CD4-positive, alpha-beta T cell treated with Interleukin-2 at 100 ng/mL for 4 hours (primary cell): ENCODE measurements around the gene ARHGDIG.
"Not testable (repeated sequence)": the region's sequence is repeated elsewhere in the genome, so short reads cannot be mapped to it uniquely, and the experiment has no call there.

ENCODE experiments used
- DNase-seq: peaks from one replicate; pipeline ENCODE4 v3.0.0-alpha.2; 2020; ENCODE audit warnings: low spot score

The ARHGDIG gene

DNA sequence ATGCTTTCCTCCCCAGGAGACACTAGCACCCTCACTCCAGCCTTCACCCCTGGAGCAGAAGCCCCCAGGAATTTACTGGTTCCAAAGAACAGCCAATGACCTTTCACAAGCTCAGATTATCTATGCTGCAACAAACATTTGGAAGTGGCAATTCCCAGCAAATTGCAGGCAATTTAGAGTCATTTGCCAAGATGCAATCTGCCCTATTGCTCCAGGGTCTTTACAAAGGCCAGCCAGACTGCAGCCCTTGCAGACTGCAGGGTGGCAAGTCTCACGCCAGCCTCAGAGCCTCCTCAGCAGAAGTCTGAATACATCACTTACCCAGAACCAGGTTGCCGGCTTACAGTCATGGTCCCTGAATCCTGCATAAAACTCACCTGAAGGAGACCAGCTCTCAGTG lies 50.4 kb downstream of the ARHGDIG start:
- DNase-seq, result no peak

DNA sequence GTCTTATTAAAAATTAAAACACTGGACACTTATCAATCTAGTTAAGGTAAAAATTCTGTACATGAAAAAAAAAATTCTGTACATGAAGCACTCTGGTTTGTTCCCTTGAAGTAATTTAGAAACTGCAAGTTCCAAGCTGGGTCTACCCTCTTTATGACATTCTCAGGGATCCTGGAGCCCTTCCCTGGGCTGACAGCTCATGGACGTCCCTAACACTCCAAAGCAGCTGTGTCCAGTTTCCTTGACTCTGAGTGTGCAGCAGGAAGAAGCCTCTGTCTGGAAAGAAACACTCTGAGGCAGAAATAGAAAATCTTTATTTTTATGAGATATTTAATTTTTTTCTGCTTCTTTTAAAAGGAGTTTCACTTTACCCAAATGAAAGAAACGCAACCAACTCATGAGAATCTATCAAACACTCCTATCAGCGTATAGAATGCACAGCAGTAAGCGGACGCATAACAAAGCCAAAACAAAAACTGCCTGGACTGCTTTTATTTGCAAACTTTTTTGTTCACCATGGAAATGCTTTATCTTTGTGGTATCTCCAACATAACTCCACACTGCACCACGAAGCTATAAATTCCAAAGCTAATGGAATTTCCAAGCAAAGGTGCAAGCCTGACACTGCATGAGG lies 50.9 kb downstream of the ARHGDIG start:
- not testable (repeated sequence) for DNase-seq
